Astrocyte (in vitro differentiated cells and primary cell): Measurements from ENCODE around the gene MID2. TPM values are rescaled to one million over a fixed set of nuclear protein-coding genes. Genes with fewer than 3 reads are reported as not detected.

ENCODE experiments used
- DNase-seq: peaks from one replicate; pipeline ENCODE4 v3.0.0-alpha.2; 2010; ENCODE audit warnings: low read depth
- FAIRE-seq: peaks from 2 replicates; lab custom pipeline; 2011; peaks lifted over from hg19 to GRCh38; lab: Jason Lieb, UNC
- H2AFZ ChIP-seq: 2 replicates; pipeline ENCODE4 v1.6.0; 2012; ENCODE audit warnings: low read depth, low read length, inconsistent platforms
- H3K27ac ChIP-seq: 2 replicates; pipeline ENCODE4 v1.5.1; 2011; ENCODE audit warnings: low read depth, low read length, inconsistent platforms
- H3K27me3 ChIP-seq: 2 replicates; pipeline ENCODE4 v1.6.0; 2011; ENCODE audit warnings: low read length, inconsistent platforms; ENCODE audit not compliant: insufficient read depth
- H3K36me3 ChIP-seq: 2 replicates; pipeline ENCODE4 v1.5.1; 2011; ENCODE audit warnings: low read length, inconsistent platforms; ENCODE audit not compliant: insufficient read depth
- H3K4me1 ChIP-seq: 2 replicates; pipeline ENCODE4 v1.5.1; 2011; ENCODE audit warnings: low read length, inconsistent platforms; ENCODE audit not compliant: insufficient read depth
- H3K4me2 ChIP-seq: 2 replicates; pipeline ENCODE4 v1.6.0; 2012; ENCODE audit warnings: low read length, inconsistent platforms
- H3K4me3 ChIP-seq: 2 replicates; pipeline ENCODE4 v1.5.1; 2011; ENCODE audit warnings: low read depth, mild to moderate bottlenecking, low read length, inconsistent platforms; ENCODE audit not compliant: insufficient read depth
- H3K79me2 ChIP-seq: 2 replicates; pipeline ENCODE4 v1.6.0; 2012; ENCODE audit warnings: mild to moderate bottlenecking, low read length, inconsistent platforms; ENCODE audit not compliant: insufficient read depth
- H3K9ac ChIP-seq: 2 replicates; pipeline ENCODE4 v1.6.0; 2012; ENCODE audit warnings: mild to moderate bottlenecking, low read length, inconsistent platforms
- H3K9me3 ChIP-seq: 2 replicates; pipeline ENCODE4 v1.5.1; 2012; ENCODE audit warnings: low read depth, mild to moderate bottlenecking, low read length, inconsistent platforms; ENCODE audit not compliant: insufficient read depth
- H4K20me1 ChIP-seq: 2 replicates; pipeline ENCODE4 v1.6.0; 2012; ENCODE audit warnings: low read length, inconsistent platforms; ENCODE audit not compliant: insufficient read depth
- H3K27ac Mint-ChIP-seq: one replicate; pipeline ENCODE4 v1.8.0; 2021; ENCODE audit warnings: mild to moderate bottlenecking, mixed read lengths; ENCODE audit not compliant: unreplicated experiment
- H3K27me3 Mint-ChIP-seq: one replicate; pipeline ENCODE4 v1.8.0; 2021; ENCODE audit warnings: low read depth, mixed read lengths; ENCODE audit not compliant: unreplicated experiment
- H3K36me3 Mint-ChIP-seq: one replicate; pipeline ENCODE4 v1.8.0; 2021; ENCODE audit warnings: low read depth, mixed read lengths; ENCODE audit not compliant: unreplicated experiment
- H3K4me1 Mint-ChIP-seq: one replicate; pipeline ENCODE4 v1.8.0; 2021; ENCODE audit warnings: low read depth, mixed read lengths; ENCODE audit not compliant: unreplicated experiment
- H3K4me3 Mint-ChIP-seq: one replicate; pipeline ENCODE4 v1.8.0; 2021; ENCODE audit warnings: mild to moderate bottlenecking, moderate library complexity, mixed read lengths; ENCODE audit not compliant: unreplicated experiment
- H3K9me3 Mint-ChIP-seq: one replicate; pipeline ENCODE4 v1.8.0; 2021; ENCODE audit warnings: mild to moderate bottlenecking, mixed read lengths; ENCODE audit not compliant: unreplicated experiment
- EZH2 ChIP-seq: IDR thresholded peaks from 2 replicates; pipeline ENCODE4 v1.6.1; 2012; ENCODE audit warnings: mild to moderate bottlenecking, low read length, inconsistent platforms; ENCODE audit not compliant: insufficient read depth
- total RNA-seq: library from RNA; stranded (reverse); gene quantifications from 2 replicates; pipeline ENCODE4 v1.2.1, GENCODE V29; 2021
- TF ChIP-seq, protein P1 (sequence below): IDR thresholded peaks from 2 replicates; pipeline ENCODE4 v1.5.1; 2011; ENCODE audit warnings: low read depth, mild to moderate bottlenecking, inconsistent platforms, low read length, moderate library complexity; ENCODE audit not compliant: insufficient read depth

MID2 gene
- total RNA-seq, 1 donor from 2014 or later, result 11.1 TPM

DNA sequence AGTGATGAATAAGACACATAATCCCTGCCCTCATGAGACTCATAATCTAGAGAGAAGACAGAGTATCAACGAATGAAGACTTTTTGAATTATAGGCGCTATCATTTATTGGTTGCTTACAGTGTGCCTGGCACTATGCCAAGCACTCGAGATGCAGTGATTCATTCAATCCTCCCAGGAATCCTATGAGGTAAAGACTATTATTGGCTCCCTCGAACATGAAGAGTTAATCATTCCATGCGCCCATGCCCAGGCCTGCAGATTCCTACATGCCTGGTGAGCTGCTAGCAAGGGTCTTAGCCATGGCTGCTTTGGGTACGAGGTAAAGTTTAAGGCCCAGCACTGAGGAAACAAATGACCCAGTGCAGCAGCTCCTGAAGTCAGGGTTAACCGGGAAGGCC lies 109.5 kb downstream of the MID2 start:
- H3K4me1 Mint-ChIP-seq, result no peaks in the 10 kb centered on the region
- peaks cover 4% of the 10 kb centered on the region for H3K36me3 Mint-ChIP-seq
- Histone ChIP-seq H3K79me2 (no peaks in the 10 kb centered on the region), H3K9me3 (no peaks in the 10 kb centered on the region), H3K4me1 (no peaks in the 10 kb centered on the region), H3K4me3 (peak overlapping the region; percentile 54), H2AFZ (no peak overlapping the region), H3K9ac (peak overlapping the region; percentile 58), H3K27me3 (no peaks in the 10 kb centered on the region), H3K36me3 (no peaks in the 10 kb centered on the region), H4K20me1 (no peaks in the 10 kb centered on the region), H3K4me2 (peak overlapping the region; percentile 86), H3K27ac (no peak overlapping the region)
- no peak for FAIRE-seq
- peaks cover 2% of the 10 kb centered on the region for H3K9me3 Mint-ChIP-seq
- no peaks in the 10 kb centered on the region for H3K27me3 Mint-ChIP-seq
- H3K27ac Mint-ChIP-seq, result no peak overlapping the region
- peak; percentile 42 for DNase-seq
- no peak overlapping the region for H3K4me3 Mint-ChIP-seq
- TF ChIP-seq EZH2, result no peak
- TF ChIP-seq, protein P1, sequence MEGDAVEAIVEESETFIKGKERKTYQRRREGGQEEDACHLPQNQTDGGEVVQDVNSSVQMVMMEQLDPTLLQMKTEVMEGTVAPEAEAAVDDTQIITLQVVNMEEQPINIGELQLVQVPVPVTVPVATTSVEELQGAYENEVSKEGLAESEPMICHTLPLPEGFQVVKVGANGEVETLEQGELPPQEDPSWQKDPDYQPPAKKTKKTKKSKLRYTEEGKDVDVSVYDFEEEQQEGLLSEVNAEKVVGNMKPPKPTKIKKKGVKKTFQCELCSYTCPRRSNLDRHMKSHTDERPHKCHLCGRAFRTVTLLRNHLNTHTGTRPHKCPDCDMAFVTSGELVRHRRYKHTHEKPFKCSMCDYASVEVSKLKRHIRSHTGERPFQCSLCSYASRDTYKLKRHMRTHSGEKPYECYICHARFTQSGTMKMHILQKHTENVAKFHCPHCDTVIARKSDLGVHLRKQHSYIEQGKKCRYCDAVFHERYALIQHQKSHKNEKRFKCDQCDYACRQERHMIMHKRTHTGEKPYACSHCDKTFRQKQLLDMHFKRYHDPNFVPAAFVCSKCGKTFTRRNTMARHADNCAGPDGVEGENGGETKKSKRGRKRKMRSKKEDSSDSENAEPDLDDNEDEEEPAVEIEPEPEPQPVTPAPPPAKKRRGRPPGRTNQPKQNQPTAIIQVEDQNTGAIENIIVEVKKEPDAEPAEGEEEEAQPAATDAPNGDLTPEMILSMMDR, result no peak

DNA sequence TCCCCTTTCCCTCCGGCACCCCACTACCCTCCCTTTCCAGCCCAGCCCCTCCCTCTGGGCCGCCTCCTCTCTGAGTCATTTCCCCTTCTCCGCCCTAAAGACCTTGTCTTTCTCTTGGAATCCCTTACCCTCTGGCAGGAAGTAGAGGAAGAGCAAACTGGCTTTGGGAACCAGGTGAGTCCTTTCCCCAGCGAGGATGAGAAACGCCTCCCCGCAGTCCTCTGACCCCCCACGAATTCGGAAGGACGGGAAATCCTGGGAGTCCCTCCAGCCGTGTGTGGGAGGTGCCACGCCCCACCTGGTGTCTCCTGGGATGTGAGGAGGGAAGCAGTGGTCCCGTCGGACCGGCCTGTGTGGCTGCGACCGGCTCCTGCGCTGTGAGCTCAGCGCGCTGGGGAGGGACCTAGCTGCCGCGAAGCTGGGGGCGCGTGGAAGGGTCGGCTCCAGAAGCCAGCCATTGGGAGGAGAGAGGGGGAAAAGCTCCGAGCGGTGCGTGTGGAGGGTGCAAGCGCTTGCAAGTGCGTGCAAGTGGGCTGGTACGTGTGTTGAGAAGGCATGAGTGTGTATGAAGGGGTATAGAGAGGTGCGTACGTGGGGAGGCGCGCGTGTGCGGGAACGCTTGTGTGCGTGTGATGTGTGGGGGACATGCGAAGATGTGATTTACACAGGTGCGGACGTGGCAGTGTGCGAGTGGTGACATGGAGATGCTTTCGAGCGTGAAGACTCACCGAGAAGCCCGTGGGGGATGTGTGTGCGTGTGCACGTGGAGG lies 110.2 kb downstream of the MID2 start:
- peak overlapping the region; percentile 73 for H2AFZ ChIP-seq
- H3K79me2 ChIP-seq, result no peaks in the 10 kb centered on the region
- TF ChIP-seq, protein P1, result no peak
- no peak for TF ChIP-seq EZH2
- H3K9ac ChIP-seq, result peak overlapping the region; percentile 58
- H4K20me1 ChIP-seq, result no peaks in the 10 kb centered on the region
- H3K9me3 Mint-ChIP-seq, result peaks cover 2% of the 10 kb centered on the region
- no peak overlapping the region for H3K4me3 Mint-ChIP-seq
- no peaks in the 10 kb centered on the region for H3K36me3 ChIP-seq
- H3K4me3 ChIP-seq, result peak overlapping the region; percentile 54
- DNase-seq, result no peak
- no peaks in the 10 kb centered on the region for H3K4me1 ChIP-seq
- H3K9me3 ChIP-seq, result no peaks in the 10 kb centered on the region
- peaks cover 4% of the 10 kb centered on the region for H3K36me3 Mint-ChIP-seq
- H3K27ac ChIP-seq, result no peak overlapping the region
- H3K4me2 ChIP-seq, result peak overlapping the region; percentile 86
- H3K27me3 Mint-ChIP-seq, result no peaks in the 10 kb centered on the region
- H3K4me1 Mint-ChIP-seq, result no peaks in the 10 kb centered on the region
- FAIRE-seq, result no peak
- no peaks in the 10 kb centered on the region for H3K27me3 ChIP-seq
- H3K27ac Mint-ChIP-seq, result no peak overlapping the region

DNA sequence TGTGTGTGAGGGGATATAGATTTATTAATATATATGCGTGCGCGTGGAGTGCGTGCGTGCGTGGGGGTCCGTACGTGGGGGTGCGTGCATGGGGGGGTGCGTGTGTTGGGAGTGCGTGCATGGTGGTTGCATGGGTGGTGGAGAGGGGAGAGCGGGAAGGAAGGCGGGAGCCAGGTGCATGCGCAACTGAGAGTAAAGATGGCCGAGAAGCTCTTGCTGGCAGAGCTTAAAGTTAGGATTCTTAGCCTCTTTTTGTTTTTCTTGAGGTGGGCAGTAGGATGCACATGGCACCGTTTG lies 110.7 kb downstream of the MID2 start:
- H2AFZ ChIP-seq, result peak overlapping the region; percentile 73
- Mint-ChIP-seq H3K27me3 (no peaks in the 10 kb centered on the region), H3K4me3 (no peak overlapping the region), H3K27ac (no peak overlapping the region), H3K36me3 (peaks cover 4% of the 10 kb centered on the region), H3K4me1 (no peaks in the 10 kb centered on the region), H3K9me3 (peaks cover 2% of the 10 kb centered on the region)
- H3K36me3 ChIP-seq, result no peaks in the 10 kb centered on the region
- TF ChIP-seq, protein P1, result no peak
- no peak for TF ChIP-seq EZH2
- no peak for DNase-seq
- H3K4me1 ChIP-seq, result no peaks in the 10 kb centered on the region
- H3K9me3 ChIP-seq, result no peaks in the 10 kb centered on the region
- no peak for FAIRE-seq
- H3K27me3 ChIP-seq, result no peaks in the 10 kb centered on the region
- H4K20me1 ChIP-seq, result no peaks in the 10 kb centered on the region
- peak overlapping the region; percentile 54 for H3K4me3 ChIP-seq
- peak overlapping the region; percentile 86 for H3K4me2 ChIP-seq
- no peak overlapping the region for H3K27ac ChIP-seq
- H3K79me2 ChIP-seq, result no peaks in the 10 kb centered on the region
- H3K9ac ChIP-seq, result no peak overlapping the region
